ENCODE results near the gene SH2D6. TPM values are rescaled to one million over a fixed set of nuclear protein-coding genes. Genes with fewer than 3 reads are reported as not detected.

Gene SH2D6
- polyA plus RNA-seq, 1 donor from 2014 or later = not detected

- no peak for TF ChIP-seq REST (IDR thresholded peaks at IDR 0.05; ENCODE audit: borderline replicate concordance)
- no peak for TF ChIP-seq RAD21 (conservative IDR thresholded peaks at IDR 0.05)
- no peak for TF ChIP-seq TAF1 (IDR thresholded peaks at IDR 0.05; ENCODE audit: low read depth)
- TF ChIP-seq EP300 (conservative IDR thresholded peaks at IDR 0.05; ENCODE audit: poor library complexity, severe bottlenecking) = no peak
Measured at GRCh38 chr2:85429924-85430289, 11.4 kb downstream of the SH2D6 start (continued).

DNA sequence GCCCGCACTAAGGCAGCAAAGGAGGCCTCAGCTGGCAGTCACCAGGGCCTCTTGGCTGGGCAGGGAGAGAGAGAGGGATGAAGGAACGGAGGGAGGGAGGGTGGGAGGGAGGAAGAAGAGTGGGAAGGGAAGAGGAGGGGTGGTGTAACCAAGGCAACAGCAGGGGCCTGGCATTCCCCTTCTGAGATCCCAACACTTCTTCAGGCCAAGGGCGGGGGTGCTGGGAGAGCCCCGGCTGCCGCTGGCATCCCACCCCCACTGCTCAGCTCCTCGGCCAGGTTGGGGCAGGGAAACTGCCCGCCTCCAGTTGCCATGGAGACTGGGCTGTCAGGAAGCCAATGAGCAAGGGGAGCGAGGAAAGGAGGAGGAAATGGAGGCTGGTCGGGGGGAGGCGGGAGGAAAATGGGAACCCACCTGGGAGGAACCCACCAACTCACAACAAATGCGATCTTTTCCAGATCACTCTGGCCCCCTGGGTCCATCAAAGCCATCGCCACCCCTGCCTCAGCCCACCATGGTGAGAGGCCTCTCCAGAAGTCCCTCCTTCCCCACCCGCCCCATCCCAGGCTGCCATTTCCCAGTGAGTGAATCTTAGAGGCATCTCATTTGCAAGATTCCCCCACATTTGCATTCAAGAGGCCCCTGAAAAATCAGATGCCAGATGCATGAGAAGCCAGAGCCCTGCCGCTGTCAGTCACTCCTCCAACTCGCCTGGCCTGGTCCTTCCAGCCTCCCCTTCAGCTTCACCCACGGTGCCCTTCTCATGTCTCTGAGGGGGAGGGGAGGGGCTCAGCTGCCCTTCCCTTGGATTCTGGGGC, 12.4 kb downstream of the SH2D6 start:
- H3K36me3 ChIP-seq (ENCODE audit: insufficient read depth, low read length) = no peaks in the 10 kb centered on the region
- no peaks in the 10 kb centered on the region for H3K9me2 ChIP-seq (ENCODE audit: insufficient read depth, low read length)
- H3K4me2 ChIP-seq (ENCODE audit: low read length) = peak overlapping the region; percentile 72
- TF ChIP-seq EZH2 (IDR thresholded peaks at IDR 0.05; ENCODE audit: borderline replicate concordance, insufficient read depth, low read length, poor library complexity, severe bottlenecking) = no peak
- peak; percentile 53 for TF ChIP-seq TAF1 (IDR thresholded peaks at IDR 0.05; ENCODE audit: low read depth)
- TF ChIP-seq RAD21 (conservative IDR thresholded peaks at IDR 0.05) = peak; percentile 21
- TF ChIP-seq SMC3 (conservative IDR thresholded peaks at IDR 0.05; ENCODE audit: poor library complexity) = peak; percentile 32
- TF ChIP-seq EP300 (conservative IDR thresholded peaks at IDR 0.05; ENCODE audit: poor library complexity, severe bottlenecking) = peak; percentile 63
- peak; percentile 96 for TF ChIP-seq REST (IDR thresholded peaks at IDR 0.05; ENCODE audit: borderline replicate concordance)
- TF ChIP-seq POLR2AphosphoS5 (IDR thresholded peaks at IDR 0.05) = peak; percentile 39
- TF ChIP-seq CTCF (IDR thresholded peaks at IDR 0.05; ENCODE audit: poor library complexity, severe bottlenecking) = no peak
- peak; percentile 59 for TF ChIP-seq MXI1 (conservative IDR thresholded peaks at IDR 0.05; ENCODE audit: poor library complexity, severe bottlenecking)
- no peaks in the 10 kb centered on the region for H3K27me3 ChIP-seq (ENCODE audit: insufficient read depth, low read depth, low read length)
- H3K9ac ChIP-seq (ENCODE audit: low read length) = peak overlapping the region; percentile 79
- H3K4me3 ChIP-seq (ENCODE audit: low read length) = peak overlapping the region; percentile 59
- no peaks in the 10 kb centered on the region for H3K9me3 ChIP-seq (ENCODE audit: low read length)
- H3K27ac ChIP-seq (ENCODE audit: low read length) = peak overlapping the region; percentile 99
- H2AFZ ChIP-seq (ENCODE audit: low read depth, low read length) = peak overlapping the region; percentile 65
- no peaks in the 10 kb centered on the region for H3F3A ChIP-seq (ENCODE audit: insufficient read depth, low read length, poor library complexity, severe bottlenecking)
- H3K79me2 ChIP-seq (replicated peaks; ENCODE audit: insufficient read depth, low read length) = no peaks in the 10 kb centered on the region
- no peaks in the 10 kb centered on the region for H4K20me1 ChIP-seq (ENCODE audit: insufficient read depth)
